ENCODE results near the gene ATP8B3.
A peak's percentile ranks its signal among the peaks of the same experiment; 100 is the strongest.

Gene ATP8B3

GRCh38 chr19:1845642-1846041, 33.6 kb upstream of the ATP8B3 start:
- DNase-seq (ENCODE audit: low read depth): no peak
- no peak for TF ChIP-seq CTCF (IDR thresholded peaks at IDR 0.05; ENCODE audit: control insufficient read depth, extremely low read depth, insufficient read depth)
- H3K4me3 ChIP-seq (ENCODE audit: low read depth, low read length): no peak overlapping the region

- no peak overlapping the region for H3K4me3 ChIP-seq (ENCODE audit: low read depth, low read length)
- TF ChIP-seq CTCF (IDR thresholded peaks at IDR 0.05; ENCODE audit: control insufficient read depth, extremely low read depth, insufficient read depth): no peak
- DNase-seq (ENCODE audit: low read depth): no peak
Observed at GRCh38 chr19:1845125-1845515, 33.0 kb upstream of the ATP8B3 start.

GRCh38 chr19:1844513-1845124, 32.5 kb upstream of the ATP8B3 start:
- no peak for DNase-seq (ENCODE audit: low read depth)
- no peak for TF ChIP-seq CTCF (IDR thresholded peaks at IDR 0.05; ENCODE audit: control insufficient read depth, extremely low read depth, insufficient read depth)
- no peak overlapping the region for H3K4me3 ChIP-seq (ENCODE audit: low read depth, low read length)

- no peak overlapping the region for H3K4me3 ChIP-seq (ENCODE audit: low read depth, low read length)
- no peak for DNase-seq (ENCODE audit: low read depth)
- TF ChIP-seq CTCF (IDR thresholded peaks at IDR 0.05; ENCODE audit: control insufficient read depth, extremely low read depth, insufficient read depth): 0 out of 2 replicates have a peak, but pooled peaks have one; percentile 15
Observed at GRCh38 chr19:1843646-1844394, 31.7 kb upstream of the ATP8B3 start.

- no peak for TF ChIP-seq CTCF (IDR thresholded peaks at IDR 0.05; ENCODE audit: control insufficient read depth, extremely low read depth, insufficient read depth)
- DNase-seq (ENCODE audit: low read depth): no peak
- no peak overlapping the region for H3K4me3 ChIP-seq (ENCODE audit: low read depth, low read length)
Observed at GRCh38 chr19:1843116-1843515, 31.0 kb upstream of the ATP8B3 start.

GRCh38 chr19:1841209-1841924, 29.3 kb upstream of the ATP8B3 start:
- no peak for TF ChIP-seq CTCF (IDR thresholded peaks at IDR 0.05; ENCODE audit: control insufficient read depth, extremely low read depth, insufficient read depth)
- no peak for DNase-seq (ENCODE audit: low read depth)
- H3K4me3 ChIP-seq (ENCODE audit: low read depth, low read length): no peak overlapping the region
